Astrocyte of the cerebellum (primary cell): Measurements from ENCODE around the gene RPL29.

ENCODE experiments used
- DNase-seq: peaks from one replicate; pipeline ENCODE4 v3.0.0-alpha.2; 2011; ENCODE audit warnings: low read depth
- H3K4me3 ChIP-seq: 2 replicates; pipeline ENCODE4 v1.5.1; 2011; ENCODE audit warnings: mild to moderate bottlenecking, low read depth, low read length, moderate library complexity
- CTCF ChIP-seq: IDR thresholded peaks from 2 replicates; pipeline ENCODE4 v1.5.1; 2012; ENCODE audit warnings: low read length, low read depth, moderate library complexity, mild to moderate bottlenecking; ENCODE audit errors: missing control alignments
- in situ Hi-C: cut with HindIII; loops from 2 replicates; pipeline ENCODE4 v1.10.0; 2017; ENCODE audit warnings: low sequenced_read_pairs

Gene RPL29

GRCh38 chr3:52021489-52022268 is 26.0 kb upstream of the RPL29 start:
- no peak for TF ChIP-seq CTCF
- in situ Hi-C loops = no loop called here
- no peak overlapping the region for H3K4me3 ChIP-seq
- no peak for DNase-seq

GRCh38 chr3:52020796-52021195 is 25.1 kb upstream of the RPL29 start:
- DNase-seq = no peak
- no peak for TF ChIP-seq CTCF
- no peak overlapping the region for H3K4me3 ChIP-seq
- in situ Hi-C loops = no loop called here

- TF ChIP-seq CTCF = no peak
Observed at GRCh38 chr3:52019352-52020080, 23.8 kb upstream of the RPL29 start.

GRCh38 chr3:52018319-52019000 is 22.8 kb upstream of the RPL29 start:
- TF ChIP-seq CTCF = no peak
- in situ Hi-C loops = no loop called here
- H3K4me3 ChIP-seq = no peak overlapping the region
- DNase-seq = no peak

More at GRCh38 chr3:52019352-52020080, 23.8 kb upstream of the RPL29 start:
- no peak overlapping the region for H3K4me3 ChIP-seq
- in situ Hi-C loops = no loop called here
- DNase-seq = no peak

- in situ Hi-C loops = no loop called here
- no peak overlapping the region for H3K4me3 ChIP-seq
Observed at GRCh38 chr3:52017586-52017985, 21.9 kb upstream of the RPL29 start.

More at GRCh38 chr3:52017586-52017985, 21.9 kb upstream of the RPL29 start:
- DNase-seq = no peak
- TF ChIP-seq CTCF = no peak
